LNCaP clone FGC (cell line): ENCODE results near the gene ST3GAL3.
A peak's percentile ranks its signal among the peaks of the same experiment; 100 is the strongest.

Experiments
- DNase-seq: peaks from one replicate; pipeline ENCODE4 v3.0.0-alpha.2; 2011; ENCODE audit warnings: low read depth
- H3K4me3 ChIP-seq: 2 replicates; pipeline ENCODE4 v1.5.1; 2011; ENCODE audit warnings: mild to moderate bottlenecking, low read depth, low read length, control low read depth
- TF ChIP-seq, protein P1 (sequence below): IDR thresholded peaks from 2 replicates; pipeline ENCODE4 v1.5.1; 2012; ENCODE audit warnings: mild to moderate bottlenecking; ENCODE audit not compliant: control insufficient read depth, insufficient read depth; ENCODE audit errors: extremely low read depth

ST3GAL3 gene

DNA sequence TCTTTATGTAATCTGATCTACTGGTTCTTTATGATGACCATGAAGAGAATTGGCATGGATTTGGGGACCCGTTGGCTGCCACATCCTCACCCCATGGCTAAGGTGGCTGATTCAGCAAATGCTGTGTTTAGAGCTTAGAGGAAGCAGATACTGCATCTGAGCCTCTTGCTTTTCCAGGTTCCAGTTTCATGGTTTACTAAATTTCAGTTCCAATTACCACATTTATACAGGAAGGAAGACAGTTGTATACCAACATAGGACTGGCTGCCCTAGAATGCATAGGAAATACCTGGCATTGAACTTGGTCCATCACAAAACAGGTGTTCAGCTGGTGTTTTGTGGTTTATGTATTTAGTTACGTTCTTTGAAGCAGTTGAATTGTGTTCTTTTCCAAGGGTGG lies 107.1 kb downstream of the ST3GAL3 start:
- no peak overlapping the region for H3K4me3 ChIP-seq
- TF ChIP-seq, protein P1, sequence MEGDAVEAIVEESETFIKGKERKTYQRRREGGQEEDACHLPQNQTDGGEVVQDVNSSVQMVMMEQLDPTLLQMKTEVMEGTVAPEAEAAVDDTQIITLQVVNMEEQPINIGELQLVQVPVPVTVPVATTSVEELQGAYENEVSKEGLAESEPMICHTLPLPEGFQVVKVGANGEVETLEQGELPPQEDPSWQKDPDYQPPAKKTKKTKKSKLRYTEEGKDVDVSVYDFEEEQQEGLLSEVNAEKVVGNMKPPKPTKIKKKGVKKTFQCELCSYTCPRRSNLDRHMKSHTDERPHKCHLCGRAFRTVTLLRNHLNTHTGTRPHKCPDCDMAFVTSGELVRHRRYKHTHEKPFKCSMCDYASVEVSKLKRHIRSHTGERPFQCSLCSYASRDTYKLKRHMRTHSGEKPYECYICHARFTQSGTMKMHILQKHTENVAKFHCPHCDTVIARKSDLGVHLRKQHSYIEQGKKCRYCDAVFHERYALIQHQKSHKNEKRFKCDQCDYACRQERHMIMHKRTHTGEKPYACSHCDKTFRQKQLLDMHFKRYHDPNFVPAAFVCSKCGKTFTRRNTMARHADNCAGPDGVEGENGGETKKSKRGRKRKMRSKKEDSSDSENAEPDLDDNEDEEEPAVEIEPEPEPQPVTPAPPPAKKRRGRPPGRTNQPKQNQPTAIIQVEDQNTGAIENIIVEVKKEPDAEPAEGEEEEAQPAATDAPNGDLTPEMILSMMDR, result no peak
- DNase-seq, result no peak

DNA sequence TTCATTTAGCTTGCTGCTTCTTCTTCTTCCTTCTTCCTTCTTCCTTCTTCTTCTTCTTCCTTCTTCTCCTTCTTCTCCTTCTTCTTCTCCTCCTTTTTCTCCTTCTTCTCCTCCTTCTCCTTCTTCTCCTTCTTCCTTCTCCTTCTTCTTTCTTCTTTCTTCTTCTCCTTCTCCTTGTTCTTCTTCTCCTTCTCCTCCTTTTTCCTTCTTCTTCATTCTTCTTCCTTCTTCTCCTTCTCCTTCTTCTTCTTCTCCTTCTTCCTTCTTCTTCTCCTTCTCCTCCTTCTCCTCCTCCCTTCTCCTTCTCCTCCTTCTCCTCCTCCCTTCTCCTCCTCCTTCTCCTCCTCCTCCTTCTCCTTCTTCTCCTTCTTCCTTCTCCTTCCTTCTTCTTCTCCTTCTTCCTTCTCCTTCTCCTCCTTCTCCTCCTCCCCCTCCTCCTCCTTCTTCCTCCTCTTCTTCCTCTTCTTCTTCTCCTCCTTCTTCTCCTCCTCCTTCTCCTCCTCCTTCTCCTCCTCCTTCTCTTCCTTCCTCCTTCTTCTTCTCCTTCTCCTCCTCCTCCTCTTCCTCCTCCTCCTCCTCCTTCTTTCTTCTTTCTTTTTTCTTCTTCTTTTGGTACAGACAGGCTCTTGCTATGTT lies 110.1 kb downstream of the ST3GAL3 start:
- no peak overlapping the region for H3K4me3 ChIP-seq
- TF ChIP-seq, protein P1, result no peak
- DNase-seq, result no peak

DNA sequence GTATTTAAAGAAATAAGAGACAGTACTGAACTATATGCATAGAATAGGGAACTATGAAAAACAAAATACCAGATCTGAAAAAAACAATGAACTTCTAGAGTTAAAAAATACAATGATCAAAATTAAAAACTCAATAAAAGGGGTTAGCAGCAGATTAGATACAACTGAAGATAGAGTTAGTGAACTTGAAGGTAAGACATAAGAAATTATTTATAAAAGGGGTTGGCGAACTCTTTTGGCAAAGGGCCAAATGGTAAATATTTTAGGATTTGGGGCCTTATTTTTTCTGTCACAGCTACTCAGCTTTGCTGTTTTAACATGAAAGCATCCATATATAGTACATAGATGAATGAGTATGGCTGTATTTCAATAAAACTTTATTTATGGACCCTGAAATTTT lies 111.4 kb downstream of the ST3GAL3 start:
- TF ChIP-seq, protein P1, result no peak
- no peak overlapping the region for H3K4me3 ChIP-seq
- no peak for DNase-seq

DNA sequence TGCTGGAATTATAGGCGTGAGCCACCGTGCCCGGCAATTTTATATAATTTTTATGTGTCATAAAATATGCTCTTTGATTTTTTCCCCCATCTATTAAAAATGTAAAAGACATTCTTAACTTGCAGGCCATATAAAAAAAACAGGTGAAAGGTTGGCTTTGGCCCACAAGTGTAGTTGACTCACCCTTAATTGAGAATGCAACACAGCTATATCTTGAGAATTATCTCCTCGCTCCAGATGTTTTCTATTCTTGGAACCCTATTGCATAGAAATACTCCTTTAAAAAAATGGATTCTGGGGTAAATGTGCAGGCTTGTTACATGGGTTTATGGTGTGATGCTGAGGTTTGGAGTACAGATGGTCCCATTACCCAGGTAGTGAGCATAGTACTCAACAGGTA lies 112.0 kb downstream of the ST3GAL3 start:
- DNase-seq, result no peak
- no peak overlapping the region for H3K4me3 ChIP-seq
- TF ChIP-seq, protein P1, result no peak

DNA sequence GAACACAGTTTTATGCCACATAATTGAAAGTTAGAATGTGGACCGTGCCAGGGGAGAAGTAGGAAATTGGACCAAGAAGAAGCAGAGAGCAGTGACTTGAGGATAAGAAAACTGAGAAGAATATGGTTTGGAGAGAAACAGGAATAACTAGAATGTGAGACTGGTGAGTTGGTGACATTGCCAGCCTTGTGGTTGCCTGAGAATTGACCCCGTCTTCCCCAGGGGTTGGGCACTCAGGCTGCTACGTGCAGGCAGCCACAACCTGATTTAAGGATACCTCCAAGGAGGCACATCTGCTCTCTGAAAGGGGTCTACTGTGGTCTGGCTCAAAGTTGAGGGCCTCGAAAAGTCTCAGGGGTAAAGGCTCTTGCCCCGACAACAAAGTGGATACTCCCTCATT lies 114.1 kb downstream of the ST3GAL3 start:
- no peak overlapping the region for H3K4me3 ChIP-seq
- DNase-seq, result no peak
- TF ChIP-seq, protein P1, result no peak

DNA sequence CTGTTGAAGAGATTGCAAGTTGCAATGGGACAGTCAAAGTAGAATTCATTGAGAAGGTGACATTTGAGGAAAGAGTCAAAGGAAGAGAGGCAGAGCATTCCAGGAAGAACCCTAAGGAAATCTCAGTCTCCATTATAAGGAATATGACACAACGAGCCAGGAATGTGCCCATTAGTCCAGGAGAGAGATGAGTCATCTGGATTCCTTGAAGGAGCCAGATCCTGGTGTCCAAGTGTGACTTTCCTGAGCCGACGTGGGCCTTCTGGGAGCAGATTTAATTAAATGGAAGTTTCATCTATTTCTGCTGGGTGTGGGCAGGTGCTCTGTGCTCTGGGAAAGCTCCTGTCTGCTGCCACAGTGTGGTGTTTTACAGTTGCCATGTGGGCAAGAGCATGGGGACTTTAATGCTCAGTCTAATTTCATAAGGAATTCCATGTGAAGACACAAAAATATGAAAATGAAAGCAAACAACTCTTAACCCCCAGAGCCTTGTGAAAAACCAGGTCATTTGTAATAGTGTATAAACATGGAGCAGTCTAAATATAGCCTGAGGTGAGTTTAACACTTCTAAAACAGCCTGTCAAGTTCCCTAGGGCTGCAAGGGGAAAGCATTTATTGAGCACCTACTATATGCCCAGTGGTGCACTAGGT lies 114.8 kb downstream of the ST3GAL3 start:
- DNase-seq, result peak; percentile 15
- TF ChIP-seq, protein P1, result no peak
- H3K4me3 ChIP-seq, result no peak overlapping the region

DNA sequence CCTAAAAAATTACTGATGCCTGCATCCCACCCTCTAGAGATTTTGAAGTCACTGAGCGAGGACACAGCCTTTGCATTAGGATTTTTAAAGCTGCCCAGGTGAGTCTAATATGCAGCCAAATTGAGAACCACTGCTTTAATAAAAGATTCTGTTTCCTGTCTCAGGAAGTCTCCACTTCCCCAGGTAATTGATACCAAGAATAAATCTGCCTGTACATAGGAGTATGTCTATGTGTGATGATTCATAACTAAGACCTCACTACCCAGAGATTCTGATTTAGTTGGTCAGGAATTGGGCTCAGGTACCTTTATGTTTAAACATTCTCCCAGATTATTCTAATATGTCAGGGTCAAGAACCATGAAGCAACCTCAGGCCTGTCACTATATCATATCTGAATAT lies 117.5 kb downstream of the ST3GAL3 start:
- no peak overlapping the region for H3K4me3 ChIP-seq
- TF ChIP-seq, protein P1, result no peak
- DNase-seq, result no peak
